Measurements from ENCODE around the gene SRD5A2.

GRCh38 chr2:31579996-31580320, 780 bp downstream of the SRD5A2 start:
- TF ChIP-seq KLF8 (tag by site-specific recombination; IDR thresholded peaks at IDR 0.05) (no peak), ZBTB10 (tag by site-specific recombination; IDR thresholded peaks at IDR 0.05) (no peak)
- TF ChIP-seq, protein P1, sequence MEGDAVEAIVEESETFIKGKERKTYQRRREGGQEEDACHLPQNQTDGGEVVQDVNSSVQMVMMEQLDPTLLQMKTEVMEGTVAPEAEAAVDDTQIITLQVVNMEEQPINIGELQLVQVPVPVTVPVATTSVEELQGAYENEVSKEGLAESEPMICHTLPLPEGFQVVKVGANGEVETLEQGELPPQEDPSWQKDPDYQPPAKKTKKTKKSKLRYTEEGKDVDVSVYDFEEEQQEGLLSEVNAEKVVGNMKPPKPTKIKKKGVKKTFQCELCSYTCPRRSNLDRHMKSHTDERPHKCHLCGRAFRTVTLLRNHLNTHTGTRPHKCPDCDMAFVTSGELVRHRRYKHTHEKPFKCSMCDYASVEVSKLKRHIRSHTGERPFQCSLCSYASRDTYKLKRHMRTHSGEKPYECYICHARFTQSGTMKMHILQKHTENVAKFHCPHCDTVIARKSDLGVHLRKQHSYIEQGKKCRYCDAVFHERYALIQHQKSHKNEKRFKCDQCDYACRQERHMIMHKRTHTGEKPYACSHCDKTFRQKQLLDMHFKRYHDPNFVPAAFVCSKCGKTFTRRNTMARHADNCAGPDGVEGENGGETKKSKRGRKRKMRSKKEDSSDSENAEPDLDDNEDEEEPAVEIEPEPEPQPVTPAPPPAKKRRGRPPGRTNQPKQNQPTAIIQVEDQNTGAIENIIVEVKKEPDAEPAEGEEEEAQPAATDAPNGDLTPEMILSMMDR (tag by site-specific recombination; IDR thresholded peaks at IDR 0.05) = no peak

Measured in HEK293 (cell line).